Adrenal gland (tissue), 12 donors: ENCODE results near the gene COL5A1. TPM values are rescaled to one million over a fixed set of nuclear protein-coding genes. Genes with fewer than 3 reads are reported as not detected.

Experiments used
- DNase-seq, 7 donors: peaks; one replicate each; pipeline ENCODE4 v3.0.0-alpha.2; 2019 to 2020
- H3K27ac ChIP-seq, 5 donors: fragments of 200-600 bp; sonication (generic) in 4 of 5; 1 replicate in 3 of 5; 2 replicates in 2 of 5; pipeline versions ENCODE4 v1.5.1 to v1.8.0; 2016 to 2020; ENCODE audit warnings: mild to moderate bottlenecking in 1 of 5
- H3K27me3 ChIP-seq: fragments of 200-600 bp; 2 replicates; pipeline ENCODE4 v1.8.0; 2021
- H3K36me3 ChIP-seq, 2 donors: fragments of 200-600 bp; replicated peaks in 1 of 2; 1 replicate in 1 of 2; 2 replicates in 1 of 2; pipeline versions ENCODE4 v1.5.1 to v1.8.0; 2018 to 2022
- H3K4me1 ChIP-seq, 2 donors: fragments of 200-600 bp; replicated peaks in 1 of 2; 1 replicate in 1 of 2; 2 replicates in 1 of 2; pipeline versions ENCODE4 v1.5.1 to v1.8.0; 2018 to 2021
- H3K4me3 ChIP-seq, 4 donors: fragments of 200-600 bp; sonication (generic) in 3 of 4; one replicate each; pipeline ENCODE4 v1.5.1; 2016 to 2018
- H3K9me3 ChIP-seq, 3 donors: fragments of 200-600 bp; sonication (generic) in 1 of 3; replicated peaks in 1 of 3; 1 replicate in 2 of 3; 2 replicates in 1 of 3; pipeline versions ENCODE4 v1.5.1 to v1.8.0; 2016 to 2021
- CTCF ChIP-seq, 6 experiments: fragments of 450-650 bp in 4 of 6; fragments of 200-600 bp in 2 of 6; sonication (generic) in 1 of 6; IDR thresholded peaks; 1 replicate in 5 of 6; 2 replicates in 1 of 6; pipeline versions ENCODE4 v1.5.1 to v1.8.0; 2016 to 2021; ENCODE audit warnings: antibody characterized with exemption in 6 of 6, mild to moderate bottlenecking in 2 of 6, moderate library complexity in 1 of 6
- POLR2A ChIP-seq, 2 donors: fragments of 450-650 bp; IDR thresholded peaks; one replicate each; pipeline ENCODE4 v1.6.1; 2017; ENCODE audit warnings: antibody characterized with exemption in 2 of 2, mild to moderate bottlenecking in 2 of 2, moderate library complexity in 1 of 2
- WGBS, 4 donors: extraction: QIAGEN DNeasy Blood & Tissue Kit in 2 of 4; methylation state at CpG; one replicate each; pipeline versions ENCODE4 v1.1.5 to v1.1.7; 2013 to 2017; 5-methylcytosine and 5-hydroxymethylcytosine counted together
- intact Hi-C, 2 donors: fragments of 100-400 bp; cut with DNase I; formaldehyde crosslinking; loops; one replicate each; pipeline versions ENCODE4 v1.14.1 to v1.15.0; 2022 to 2023
- polyA plus RNA-seq, 3 donors: library from polyadenylated mRNA; stranded (reverse); fragments of 200-250 nt in 2 of 3; fragments of 350-450 nt in 1 of 3; fragmentation: Illumina TruSeq in 1 of 3; extraction: RNeasy Lipid Tissue Mini Kit (QIAGEN cat#74804) in 1 of 3; gene quantifications; one replicate each; pipeline ENCODE4 v1.2.3, GENCODE V29; 2013 to 2014
- total RNA-seq, 9 donors: library from RNA; depleted of rRNA in 4 of 9; stranded (reverse); fragments of >200 nt in 4 of 9; fragments of 120-200 nt in 1 of 9; fragmentation: NEBNext Ultra II Directional in 1 of 9; extraction: Animal tissue kit (Norgen Biotek cat#: 25700) in 1 of 9; gene quantifications; one replicate each; pipeline versions ENCODE4 v1.1.0 to v1.2.4, GENCODE V29; 2013 to 2023
- donor health status: healthy with polysubstance abuse.
- donor health status: Bipolar disorder and iron deficiency.
- donor health status: DM: yes; HTN: yes; CAD: no.
- donor health status: DM: no; HTN: no; CAD: no.
- donor health status: DM: no; HTN: no; CAD: no.
- donor health status: DM: yes; HTN: yes; CAD: no.

Gene COL5A1
- total and polyA plus RNA-seq, 12 donors, result 3.5 to 45.5 (median 29.3) TPM

- Histone ChIP-seq H3K27ac (no peak overlapping the region), H3K9me3 (no peaks in the 10 kb centered on the region), H3K27me3 (no peaks in the 10 kb centered on the region), H3K4me1 (no peaks in the 10 kb centered on the region), H3K36me3 (peaks cover 0 to 5% of the 10 kb centered on the region in 2 donors), H3K4me3 (no peak overlapping the region)
- no peak for TF ChIP-seq CTCF (IDR thresholded peaks at IDR 0.05)
- TF ChIP-seq POLR2A (IDR thresholded peaks at IDR 0.05), result no peak
- intact Hi-C loops, result no loop called here
- DNase-seq, result no peak
- WGBS, 4 donors, result 85 to 90% (median 87%) methylated on average over 17 to 21 of the region's 21 CpGs
Measured at GRCh38 chr9:134830926-134831720, 189.5 kb downstream of the COL5A1 start.

DNA sequence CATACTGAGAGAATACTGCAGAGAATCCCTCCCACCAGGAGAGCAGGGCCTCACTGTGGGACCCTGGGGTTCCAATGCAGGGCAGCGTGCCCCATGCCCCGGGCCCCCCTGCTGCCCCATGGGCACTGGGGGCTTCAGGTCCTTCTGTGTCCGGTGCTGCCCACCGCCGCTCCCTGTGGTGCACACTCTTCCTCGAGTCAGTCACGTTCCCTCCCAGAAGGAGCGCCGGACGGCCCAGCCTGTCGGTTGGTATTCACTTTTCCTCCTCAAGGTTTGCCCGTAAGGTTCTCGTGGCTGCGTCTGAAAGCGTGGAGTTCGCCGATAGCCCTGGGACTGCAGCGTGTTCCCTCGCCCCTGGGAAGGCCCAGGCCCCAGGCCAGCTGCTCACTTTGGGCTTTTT lies 190.9 kb downstream of the COL5A1 start:
- DNase-seq, result no peak
- H3K27me3 ChIP-seq, result no peaks in the 10 kb centered on the region
- 88 to 98% (median 95%) methylated on average over 13 to 19 of the region's 19 CpGs for WGBS, 4 donors
- H3K36me3 ChIP-seq, result peaks cover 0 to 5% of the 10 kb centered on the region in 2 donors
- intact Hi-C loops, result no loop called here
- no peak overlapping the region for H3K4me3 ChIP-seq
- no peaks in the 10 kb centered on the region for H3K4me1 ChIP-seq
- no peak overlapping the region for H3K27ac ChIP-seq
- no peak for TF ChIP-seq POLR2A (IDR thresholded peaks at IDR 0.05)
- TF ChIP-seq CTCF (IDR thresholded peaks at IDR 0.05), result no peak
- no peaks in the 10 kb centered on the region for H3K9me3 ChIP-seq

DNA sequence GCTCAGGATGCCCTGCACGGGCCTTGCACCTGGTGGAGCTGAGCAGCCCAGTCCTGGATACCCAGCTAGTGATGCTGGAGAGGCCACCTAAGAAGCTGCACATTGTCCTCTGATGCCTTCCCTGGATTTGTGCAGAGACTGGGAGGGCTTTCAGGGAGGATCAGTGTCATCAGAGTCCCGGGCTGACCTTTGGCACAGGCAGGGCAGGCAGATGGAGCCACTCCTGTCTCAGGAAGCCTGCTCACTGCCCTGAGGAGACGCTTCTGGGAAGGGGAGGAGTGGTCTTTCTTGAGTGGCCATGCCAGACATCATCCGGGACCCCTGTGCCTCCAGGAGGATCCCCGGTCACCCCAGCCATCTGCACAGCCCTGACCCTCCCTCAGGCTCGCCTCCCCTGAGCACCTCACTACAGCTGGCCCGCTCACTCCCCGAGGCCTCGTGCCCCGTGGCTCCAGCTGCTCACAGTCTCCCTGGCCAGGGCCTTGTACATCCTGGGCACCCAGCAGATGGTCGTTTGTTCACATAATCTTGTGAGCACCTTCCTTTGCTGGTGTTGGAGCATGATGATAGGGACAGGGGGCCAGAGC lies 191.8 kb downstream of the COL5A1 start:
- H3K27ac ChIP-seq, result no peak overlapping the region
- no peaks in the 10 kb centered on the region for H3K4me1 ChIP-seq
- no peak overlapping the region for H3K4me3 ChIP-seq
- no peak for TF ChIP-seq CTCF (IDR thresholded peaks at IDR 0.05)
- TF ChIP-seq POLR2A (IDR thresholded peaks at IDR 0.05), result no peak
- intact Hi-C loops, result no loop called here
- WGBS, 4 donors, result 76 to 95% (median 83%) methylated on average over 7 to 11 of the region's 11 CpGs
- H3K36me3 ChIP-seq, result peaks cover 0 to 5% of the 10 kb centered on the region in 2 donors
- H3K9me3 ChIP-seq, result no peaks in the 10 kb centered on the region
- H3K27me3 ChIP-seq, result no peaks in the 10 kb centered on the region
- DNase-seq, result no peak

GRCh38 chr9:134834217-134834956 lies 192.8 kb downstream of the COL5A1 start:
- no peak for TF ChIP-seq CTCF (IDR thresholded peaks at IDR 0.05)
- TF ChIP-seq POLR2A (IDR thresholded peaks at IDR 0.05), result no peak

More at GRCh38 chr9:134834217-134834956, 192.8 kb downstream of the COL5A1 start:
- Histone ChIP-seq H3K4me1 (no peaks in the 10 kb centered on the region), H3K9me3 (no peaks in the 10 kb centered on the region), H3K36me3 (peaks cover 0 to 5% of the 10 kb centered on the region in 2 donors), H3K27me3 (no peaks in the 10 kb centered on the region), H3K4me3 (no peak overlapping the region), H3K27ac (no peak overlapping the region)
- DNase-seq, result no peak
- intact Hi-C loops, result no loop called here
- WGBS, 4 donors, result 90 to 96% (median 93%) methylated on average over 19 to 20 of the region's 20 CpGs
